ENCODE measurements around the gene ACOT7.

GRCh38 chr1:6359216-6360116 lies 34.1 kb downstream of the ACOT7 start:
- peak; percentile 3 for TF ChIP-seq CTCF (IDR thresholded peaks at IDR 0.05; ENCODE audit: poor library complexity)
- no peak for TF ChIP-seq EZH2 (IDR thresholded peaks at IDR 0.05; ENCODE audit: borderline replicate concordance)
